PC-3 (cell line): ENCODE data around the gene PPCDC. TPM values are rescaled to one million over a fixed set of nuclear protein-coding genes. Genes with fewer than 3 reads are reported as not detected.

Source experiments
- ATAC-seq: fragments of 200-7000 bp; cut with Tn5 transposase; 2 replicates; pipeline ENCODE4 v1.9.1; 2020; ENCODE audit warnings: mild to moderate bottlenecking, moderate library complexity
- BruUV-seq: library from RNA; stranded (reverse); fragments of 400-500 nt; replicated peaks from 2 replicates; lab custom pipeline; 2021; lab: Mats Ljungman, UMichigan
- CTCF ChIA-PET: fragments of 300-600 bp; sonication (Branson Sonifier 250); formaldehyde crosslinking; loops from one replicate; lab custom pipeline; 2022; ENCODE audit warnings: antibody characterized with exemption; lab: Charles Lee
- POLR2A ChIA-PET: fragments of 300-600 bp; sonication (Branson Sonifier 250); formaldehyde crosslinking; loops from one replicate; lab custom pipeline; 2022; ENCODE audit warnings: antibody characterized with exemption; ENCODE audit not compliant: unreplicated experiment; lab: Charles Lee
- DNase-seq: peaks from one replicate; pipeline ENCODE4 v3.0.0-alpha.2; 2015
- H2AFZ ChIP-seq: fragments of 300-600 bp; sonication (generic); 2 replicates; pipeline ENCODE4 v1.6.0; 2016; ENCODE audit warnings: antibody characterized with exemption, low read length
- H3F3A ChIP-seq: fragments of 300-600 bp; sonication (generic); one replicate; pipeline ENCODE4 v1.6.0; 2017; ENCODE audit warnings: antibody characterized with exemption, low read length, control low read depth, mild to moderate bottlenecking; ENCODE audit not compliant: unreplicated experiment
- H3K27ac ChIP-seq: fragments of 300-600 bp; sonication (generic); 2 replicates; pipeline ENCODE4 v1.5.1; 2016; ENCODE audit warnings: mild to moderate bottlenecking, low read length
- H3K27me3 ChIP-seq: fragments of 300-600 bp; sonication (generic); 2 replicates; pipeline ENCODE4 v1.6.1; 2016; ENCODE audit warnings: low read length, mixed read lengths
- H3K36me3 ChIP-seq: fragments of 300-600 bp; sonication (generic); 2 replicates; pipeline ENCODE4 v1.6.1; 2016; ENCODE audit warnings: low read depth, mixed run types, low read length, mixed read lengths
- H3K4me1 ChIP-seq: fragments of 300-600 bp; sonication (generic); 2 replicates; pipeline ENCODE4 v1.5.1; 2016; ENCODE audit warnings: low read length; ENCODE audit not compliant: insufficient read depth
- H3K4me2 ChIP-seq: fragments of 300-600 bp; sonication (generic); 2 replicates; pipeline ENCODE4 v1.6.0; 2016; ENCODE audit warnings: low read length
- H3K4me3 ChIP-seq: fragments of 300-600 bp; sonication (generic); 2 replicates; pipeline ENCODE4 v1.5.1; 2016; ENCODE audit warnings: mild to moderate bottlenecking, low read length, mixed read lengths
- H3K79me2 ChIP-seq: fragments of 300-600 bp; sonication (generic); 2 replicates; pipeline ENCODE4 v1.6.1; 2017; ENCODE audit warnings: low read length, mixed read lengths
- H3K9ac ChIP-seq: fragments of 300-600 bp; sonication (generic); 2 replicates; pipeline ENCODE4 v1.6.0; 2016; ENCODE audit warnings: mild to moderate bottlenecking, low read length
- H3K9me2 ChIP-seq: fragments of 300-600 bp; sonication (generic); replicated peaks from 2 replicates; pipeline ENCODE4 v1.6.1; 2016; ENCODE audit warnings: mixed run types, low read length, mixed read lengths
- H3K9me3 ChIP-seq: fragments of 300-600 bp; sonication (generic); 2 replicates; pipeline ENCODE4 v1.6.1; 2016; ENCODE audit warnings: low read length, mixed read lengths
- H4K20me1 ChIP-seq: fragments of 300-600 bp; sonication (generic); 2 replicates; pipeline ENCODE4 v1.6.1; 2016; ENCODE audit warnings: low read length, mixed read lengths
- EZH2 ChIP-seq: fragments of 300-600 bp; sonication (generic); IDR thresholded peaks from one replicate; pipeline ENCODE4 v1.6.1; 2017; ENCODE audit warnings: antibody characterized with exemption, mild to moderate bottlenecking, low read length; ENCODE audit not compliant: unreplicated experiment
- EZH2phosphoT487 ChIP-seq: fragments of 300-600 bp; sonication (generic); IDR thresholded peaks from 2 replicates; pipeline ENCODE4 v1.6.1; 2018; ENCODE audit warnings: mild to moderate bottlenecking, antibody characterized with exemption, low read length, borderline replicate concordance
- intact Hi-C: fragments of 100-400 bp; cut with micrococcal nuclease; formaldehyde crosslinking; loops from 2 replicates; pipeline ENCODE4 v1.9.0; 2023
- total RNA-seq: library from RNA; depleted of rRNA; stranded (reverse); fragments of >200 nt; gene quantifications from 2 replicates; pipeline ENCODE4 v1.2.3, GENCODE V29; 2014
- TF ChIP-seq, protein P1 (sequence below): fragments of 300-600 bp; sonication (generic); conservative IDR thresholded peaks from 2 replicates; pipeline ENCODE4 v1.5.1; 2017; ENCODE audit warnings: antibody characterized with exemption, low read depth, mild to moderate bottlenecking, low read length

The PPCDC gene
- total RNA-seq, 1 experiment from 2014 or later, result 31.5 TPM

DNA sequence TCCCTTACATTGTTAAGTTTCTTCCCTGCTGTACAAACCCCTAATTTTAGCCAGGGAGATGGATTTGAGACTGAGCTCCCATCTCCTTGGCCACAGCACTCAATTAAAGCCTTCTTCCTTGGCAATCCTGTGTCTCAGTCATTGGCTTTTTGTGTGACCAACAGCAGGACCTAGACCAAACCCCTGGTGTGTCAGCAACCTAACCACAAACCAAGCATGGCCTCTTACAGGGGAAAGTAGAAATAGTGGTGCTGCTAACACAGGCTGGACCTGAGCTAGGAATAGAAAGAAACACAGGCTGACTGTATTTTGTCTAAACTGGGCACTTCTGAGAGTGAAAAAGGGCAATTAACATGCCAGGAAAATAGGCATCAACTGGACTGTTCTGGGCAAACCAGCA, 37.9 kb downstream of the PPCDC start:
- CTCF ChIA-PET, result no interaction called here
- Histone ChIP-seq H3K9me2 (no peaks in the 10 kb centered on the region), H3K4me1 (peaks cover 12% of the 10 kb centered on the region)

DNA sequence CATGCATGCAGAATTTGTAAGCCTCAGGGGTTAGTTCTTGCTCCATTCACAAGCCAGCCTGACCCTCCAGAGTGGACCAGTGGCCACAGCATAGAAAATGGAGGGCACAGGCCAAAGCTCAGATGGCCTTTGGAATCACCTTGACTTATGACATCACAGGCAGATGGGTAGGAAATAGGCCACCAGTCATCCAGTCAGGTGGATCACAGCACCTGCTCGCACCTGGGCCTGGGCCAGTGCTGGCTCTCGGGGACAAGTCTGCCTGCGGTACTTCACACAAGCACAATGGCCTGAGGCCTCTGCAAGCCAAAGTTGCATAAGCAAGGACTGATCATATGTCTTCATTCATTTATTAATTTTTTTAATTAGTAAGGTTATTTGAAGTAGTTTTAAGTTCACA, 39.3 kb downstream of the PPCDC start:
- TF ChIP-seq EZH2, result no peak
- no peak for TF ChIP-seq EZH2phosphoT487
- TF ChIP-seq, protein P1, sequence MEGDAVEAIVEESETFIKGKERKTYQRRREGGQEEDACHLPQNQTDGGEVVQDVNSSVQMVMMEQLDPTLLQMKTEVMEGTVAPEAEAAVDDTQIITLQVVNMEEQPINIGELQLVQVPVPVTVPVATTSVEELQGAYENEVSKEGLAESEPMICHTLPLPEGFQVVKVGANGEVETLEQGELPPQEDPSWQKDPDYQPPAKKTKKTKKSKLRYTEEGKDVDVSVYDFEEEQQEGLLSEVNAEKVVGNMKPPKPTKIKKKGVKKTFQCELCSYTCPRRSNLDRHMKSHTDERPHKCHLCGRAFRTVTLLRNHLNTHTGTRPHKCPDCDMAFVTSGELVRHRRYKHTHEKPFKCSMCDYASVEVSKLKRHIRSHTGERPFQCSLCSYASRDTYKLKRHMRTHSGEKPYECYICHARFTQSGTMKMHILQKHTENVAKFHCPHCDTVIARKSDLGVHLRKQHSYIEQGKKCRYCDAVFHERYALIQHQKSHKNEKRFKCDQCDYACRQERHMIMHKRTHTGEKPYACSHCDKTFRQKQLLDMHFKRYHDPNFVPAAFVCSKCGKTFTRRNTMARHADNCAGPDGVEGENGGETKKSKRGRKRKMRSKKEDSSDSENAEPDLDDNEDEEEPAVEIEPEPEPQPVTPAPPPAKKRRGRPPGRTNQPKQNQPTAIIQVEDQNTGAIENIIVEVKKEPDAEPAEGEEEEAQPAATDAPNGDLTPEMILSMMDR, result no peak
- Histone ChIP-seq H3K9me2 (no peaks in the 10 kb centered on the region), H3K36me3 (no peaks in the 10 kb centered on the region), H3K79me2 (no peaks in the 10 kb centered on the region), H3K4me2 (no peak overlapping the region), H3K27ac (no peak overlapping the region), H3K27me3 (no peaks in the 10 kb centered on the region), H3K4me1 (peaks cover 27% of the 10 kb centered on the region), H2AFZ (no peak overlapping the region), H3K9ac (no peak overlapping the region), H3K9me3 (no peaks in the 10 kb centered on the region), H4K20me1 (no peaks in the 10 kb centered on the region), H3K4me3 (no peak overlapping the region), H3F3A (peaks cover 3% of the 10 kb centered on the region)
- DNase-seq, result no peak
- intact Hi-C loops, result no loop called here
- ATAC-seq, result no peak
- ChIA-PET POLR2A (no interaction called here), CTCF (no interaction called here)
- BruUV-seq, result no TSS peak

More for the DNA sequence above, 37.9 kb downstream of the PPCDC start:
- no peak overlapping the region for H3K4me3 ChIP-seq
- BruUV-seq, result no TSS peak
- no peak overlapping the region for H2AFZ ChIP-seq
- DNase-seq (no peak), ATAC-seq (no peak)
- no peak overlapping the region for H3K9ac ChIP-seq
- H3K79me2 ChIP-seq, result no peaks in the 10 kb centered on the region
- no peaks in the 10 kb centered on the region for H4K20me1 ChIP-seq
- TF ChIP-seq EZH2, result no peak
- no peaks in the 10 kb centered on the region for H3K27me3 ChIP-seq
- no peak overlapping the region for H3K27ac ChIP-seq
- no peaks in the 10 kb centered on the region for H3K36me3 ChIP-seq
- no peaks in the 10 kb centered on the region for H3K9me3 ChIP-seq
- intact Hi-C loops, result no loop called here
- H3K4me2 ChIP-seq, result no peak overlapping the region
- POLR2A ChIA-PET, result no interaction called here
- H3F3A ChIP-seq, result no peaks in the 10 kb centered on the region

DNA sequence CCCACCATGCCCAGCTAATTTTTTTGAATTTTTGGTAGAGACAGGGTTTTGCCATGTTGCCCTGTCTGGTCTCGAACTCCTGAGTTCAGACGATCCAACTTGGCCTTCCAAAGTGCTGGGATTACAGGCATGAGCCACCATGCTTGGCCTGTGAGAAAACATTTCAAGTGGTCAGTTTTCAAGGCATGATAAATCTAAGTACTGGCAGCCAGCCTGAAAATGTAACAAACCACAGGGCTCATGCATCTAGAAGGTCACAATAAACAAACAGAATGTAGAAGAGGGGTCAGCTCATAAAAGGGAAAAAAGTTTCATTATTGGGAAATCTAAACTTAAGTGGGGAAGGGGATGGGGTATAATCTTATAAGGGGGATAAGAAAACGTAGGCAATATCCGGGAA, 39.9 kb downstream of the PPCDC start:
- Histone ChIP-seq H3K36me3 (no peaks in the 10 kb centered on the region), H3K9ac (no peak overlapping the region), H3K4me2 (no peak overlapping the region), H3F3A (peaks cover 3% of the 10 kb centered on the region), H2AFZ (no peak overlapping the region), H3K9me2 (no peaks in the 10 kb centered on the region), H3K27me3 (no peaks in the 10 kb centered on the region), H3K79me2 (no peaks in the 10 kb centered on the region), H3K4me3 (no peak overlapping the region), H4K20me1 (no peaks in the 10 kb centered on the region), H3K4me1 (peaks cover 27% of the 10 kb centered on the region), H3K27ac (no peak overlapping the region), H3K9me3 (no peaks in the 10 kb centered on the region)
- no peak for TF ChIP-seq EZH2
- TF ChIP-seq, protein P1, result no peak
- no peak for TF ChIP-seq EZH2phosphoT487
- BruUV-seq, result no TSS peak
- ChIA-PET POLR2A (no interaction called here), CTCF (no interaction called here)
- intact Hi-C loops, result no loop called here
- DNase-seq (no peak), ATAC-seq (no peak)
